T-helper 2 cell (primary cell): ENCODE measurements around the gene PRDM15.

ENCODE experiments used
- DNase-seq, 5 experiments: peaks; one replicate each; pipeline versions ENCODE4 v3.0.0 to v3.0.0-alpha.2; 2012 to 2022
- total RNA-seq, 2 donors: gene quantifications; one replicate each; lab custom pipeline; 2026; lab: John Stamatoyannopoulos, UW

The PRDM15 gene, protein sequence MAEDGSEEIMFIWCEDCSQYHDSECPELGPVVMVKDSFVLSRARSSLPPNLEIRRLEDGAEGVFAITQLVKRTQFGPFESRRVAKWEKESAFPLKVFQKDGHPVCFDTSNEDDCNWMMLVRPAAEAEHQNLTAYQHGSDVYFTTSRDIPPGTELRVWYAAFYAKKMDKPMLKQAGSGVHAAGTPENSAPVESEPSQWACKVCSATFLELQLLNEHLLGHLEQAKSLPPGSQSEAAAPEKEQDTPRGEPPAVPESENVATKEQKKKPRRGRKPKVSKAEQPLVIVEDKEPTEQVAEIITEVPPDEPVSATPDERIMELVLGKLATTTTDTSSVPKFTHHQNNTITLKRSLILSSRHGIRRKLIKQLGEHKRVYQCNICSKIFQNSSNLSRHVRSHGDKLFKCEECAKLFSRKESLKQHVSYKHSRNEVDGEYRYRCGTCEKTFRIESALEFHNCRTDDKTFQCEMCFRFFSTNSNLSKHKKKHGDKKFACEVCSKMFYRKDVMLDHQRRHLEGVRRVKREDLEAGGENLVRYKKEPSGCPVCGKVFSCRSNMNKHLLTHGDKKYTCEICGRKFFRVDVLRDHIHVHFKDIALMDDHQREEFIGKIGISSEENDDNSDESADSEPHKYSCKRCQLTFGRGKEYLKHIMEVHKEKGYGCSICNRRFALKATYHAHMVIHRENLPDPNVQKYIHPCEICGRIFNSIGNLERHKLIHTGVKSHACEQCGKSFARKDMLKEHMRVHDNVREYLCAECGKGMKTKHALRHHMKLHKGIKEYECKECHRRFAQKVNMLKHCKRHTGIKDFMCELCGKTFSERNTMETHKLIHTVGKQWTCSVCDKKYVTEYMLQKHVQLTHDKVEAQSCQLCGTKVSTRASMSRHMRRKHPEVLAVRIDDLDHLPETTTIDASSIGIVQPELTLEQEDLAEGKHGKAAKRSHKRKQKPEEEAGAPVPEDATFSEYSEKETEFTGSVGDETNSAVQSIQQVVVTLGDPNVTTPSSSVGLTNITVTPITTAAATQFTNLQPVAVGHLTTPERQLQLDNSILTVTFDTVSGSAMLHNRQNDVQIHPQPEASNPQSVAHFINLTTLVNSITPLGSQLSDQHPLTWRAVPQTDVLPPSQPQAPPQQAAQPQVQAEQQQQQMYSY
- total RNA-seq = 20.6 to 32.7 reads per million in 2 donors

DNA sequence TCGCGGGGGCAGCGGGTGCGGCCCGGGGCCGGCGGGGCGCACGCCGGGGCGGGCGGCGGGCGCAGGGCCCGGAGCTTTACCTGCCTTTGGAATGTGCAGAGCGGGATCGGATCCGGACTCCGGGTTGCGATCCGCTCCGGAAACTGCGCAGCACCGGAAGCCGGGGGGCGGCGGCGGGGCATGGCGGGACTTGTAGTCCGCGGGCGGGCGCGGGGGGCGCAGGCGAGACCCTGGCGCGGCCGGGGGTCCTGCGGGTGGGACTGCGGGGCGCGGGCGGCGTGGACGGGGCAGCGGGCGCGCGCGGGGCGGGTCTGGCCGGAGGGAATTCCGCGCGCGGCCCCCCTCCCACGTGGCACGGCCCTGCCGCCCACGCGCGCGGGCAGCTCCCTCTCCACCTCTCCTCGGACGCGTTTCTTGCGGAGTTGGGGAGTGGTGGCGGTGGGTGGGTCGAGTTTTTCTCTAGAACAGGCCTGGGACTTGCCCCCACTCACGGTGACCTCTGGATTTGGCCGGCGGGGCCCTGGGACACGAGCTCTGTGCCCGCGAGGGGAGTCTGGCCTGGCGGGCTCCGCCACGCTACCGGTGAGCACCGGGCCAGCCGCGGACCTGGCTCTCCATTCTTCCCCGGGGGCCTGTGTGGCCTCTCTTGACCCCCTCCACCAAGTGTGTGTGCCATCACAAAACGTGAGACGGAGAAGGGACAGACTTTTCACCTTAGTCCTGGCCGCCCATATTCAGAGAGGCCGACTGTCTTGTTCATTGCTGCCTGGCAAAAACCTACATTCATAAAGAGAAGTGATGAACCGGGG is at the start of gene PRDM15:
Gene PRDM15 (minus strand): TSS at position 155 of the 809 bp plus-strand sequence. CDS start 18,981 bp downstream, outside the sequence.
- DNase-seq = peak; percentile 59 to 88 (median 71)

DNA sequence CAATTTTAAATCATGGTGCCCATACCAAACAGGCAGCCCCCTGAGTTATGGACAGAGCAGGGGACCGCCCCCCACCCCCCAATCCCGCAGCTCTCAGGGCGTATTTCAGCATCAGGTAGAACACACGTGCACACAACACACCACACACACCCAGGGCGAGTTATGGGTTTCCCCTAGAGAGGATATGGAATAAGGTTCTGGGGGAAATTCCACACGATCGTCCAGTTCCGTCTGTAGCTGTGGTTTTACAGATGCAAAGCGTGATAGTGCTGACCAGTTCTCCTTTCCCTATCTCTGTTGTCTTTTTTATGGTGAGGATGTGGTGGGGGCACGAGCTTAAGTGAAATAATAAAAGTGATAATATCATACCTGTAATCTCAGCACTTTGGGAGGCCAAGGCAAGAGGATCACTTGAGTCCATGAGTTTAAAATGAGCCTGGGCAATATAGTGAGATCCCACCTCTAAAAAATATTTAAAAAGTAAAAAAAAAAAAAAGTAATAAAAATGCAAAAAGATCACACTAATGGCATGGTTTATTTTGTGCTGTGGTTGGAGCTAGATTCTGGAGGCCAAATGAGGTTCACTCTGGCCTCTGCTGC is 49.6 kb upstream of the PRDM15 start:
- no peak for DNase-seq

DNA sequence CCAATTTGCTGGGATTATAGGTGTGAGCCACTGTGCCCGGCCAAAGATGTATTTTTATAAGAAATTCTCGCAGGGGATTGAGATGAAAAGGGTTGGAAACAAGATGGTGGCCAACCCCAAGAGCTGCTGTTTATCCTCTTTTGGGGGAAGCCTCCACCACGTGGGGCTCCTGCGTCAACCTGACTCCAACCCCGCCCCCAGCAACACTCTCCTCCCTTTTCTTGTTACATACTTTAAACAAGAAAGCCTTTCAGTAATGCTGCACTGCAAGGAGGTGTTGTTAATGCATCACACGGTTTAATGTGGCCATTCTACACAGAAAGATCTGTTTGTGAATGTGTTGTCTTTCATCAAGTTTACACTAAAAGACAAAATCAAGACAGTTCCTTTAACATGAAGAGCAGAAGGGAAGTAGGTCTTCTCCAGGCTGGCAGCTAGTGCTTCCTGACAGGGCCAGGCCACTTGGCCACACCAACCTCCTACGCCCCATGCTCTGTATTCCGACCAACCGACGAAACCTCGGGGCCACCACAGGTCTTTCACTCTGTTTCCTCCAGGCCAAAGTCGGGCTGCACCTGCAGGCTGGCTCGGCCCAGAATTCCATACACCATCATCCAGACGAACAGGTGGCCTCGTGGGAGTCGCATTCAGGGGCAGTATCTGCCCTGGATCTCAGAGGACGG is 48.7 kb upstream of the PRDM15 start:
- peak in 1 of 5 experiments; percentile 26 for DNase-seq

DNA sequence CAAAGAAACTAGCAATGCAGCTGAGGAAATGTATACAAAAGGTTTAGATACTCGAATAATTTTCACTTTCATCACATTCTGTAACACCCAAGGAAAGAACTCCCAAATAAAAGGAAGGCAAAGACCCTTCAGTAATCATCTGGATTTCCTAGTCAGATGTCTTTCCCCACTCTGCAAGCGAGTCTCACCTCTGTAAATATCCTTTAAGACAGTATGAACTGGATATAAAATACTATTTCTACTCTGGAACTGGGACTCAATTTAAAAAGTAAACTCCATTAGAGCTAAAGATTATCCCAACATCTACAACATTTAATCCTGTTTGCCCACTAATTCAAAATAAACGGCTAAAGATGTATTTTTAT is 47.6 kb upstream of the PRDM15 start:
- DNase-seq = no peak

DNA sequence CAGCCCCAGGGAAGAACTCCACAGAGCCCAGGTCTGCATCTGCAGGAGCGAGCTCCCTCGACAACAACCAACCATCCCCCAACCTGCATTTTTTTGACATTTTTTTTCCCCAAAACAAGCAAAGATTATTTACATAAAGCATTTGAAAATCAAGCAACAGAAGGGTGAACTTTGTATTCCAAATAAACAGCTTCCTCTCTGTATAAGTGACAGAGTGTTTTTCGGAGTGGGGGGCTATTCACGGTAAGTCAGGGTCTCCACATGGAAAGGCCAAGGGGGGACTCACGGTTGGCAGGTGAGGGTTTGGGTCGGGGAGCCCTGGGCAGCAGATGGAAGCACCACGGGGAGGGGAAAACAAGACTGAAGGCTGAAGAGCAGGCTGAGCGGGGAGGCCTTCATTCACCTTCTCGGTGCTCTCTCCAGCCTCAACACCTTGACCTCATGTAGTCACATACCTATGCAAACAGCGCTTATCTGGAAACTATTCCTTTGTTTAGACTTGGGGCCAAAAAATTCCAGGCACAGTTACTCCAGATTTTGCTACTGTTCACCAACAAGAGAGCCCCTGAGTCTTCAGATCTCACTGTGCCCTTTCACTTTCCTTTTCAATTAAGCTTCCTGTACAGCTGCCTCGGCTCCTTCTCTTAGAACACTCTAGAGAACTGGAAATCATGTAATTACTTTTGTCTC is 47.1 kb upstream of the PRDM15 start:
- peak in 2 of 5 experiments; percentile 34 to 81 for DNase-seq

DNA sequence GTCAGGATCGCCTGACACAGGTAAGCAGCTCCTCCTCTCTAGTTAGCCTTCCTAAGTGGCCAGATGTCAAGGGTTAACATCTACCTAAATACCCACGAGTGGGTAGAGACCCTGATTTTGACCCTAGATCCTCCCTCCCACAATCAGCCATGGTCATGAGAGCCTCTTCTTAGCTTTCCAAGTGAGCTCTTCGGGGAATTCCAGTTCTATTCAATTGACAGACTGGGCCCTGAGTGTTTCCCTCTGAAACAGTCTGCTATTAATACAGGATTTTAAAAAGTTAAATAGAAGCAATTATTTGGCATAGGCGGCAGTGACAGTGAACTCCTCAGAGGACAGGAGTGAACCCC is 46.6 kb upstream of the PRDM15 start:
- no peak for DNase-seq

DNA sequence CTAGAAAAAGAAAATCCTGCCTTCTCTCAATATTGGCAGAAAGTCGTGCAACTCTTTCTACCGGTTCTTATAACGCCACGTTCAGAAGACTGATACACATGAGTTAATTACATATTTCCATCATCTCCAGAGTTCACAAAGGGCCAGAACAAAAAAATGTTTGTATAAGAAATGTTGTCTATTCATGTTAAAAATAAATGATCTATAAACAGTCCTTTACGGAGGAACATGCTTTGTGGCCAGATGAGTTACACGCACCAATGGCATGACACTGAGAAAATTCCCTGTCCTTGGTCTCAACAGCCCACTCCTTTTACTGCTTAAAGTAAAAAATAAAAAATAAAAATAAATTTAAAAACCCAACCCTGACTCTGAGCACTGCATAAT is 45.2 kb upstream of the PRDM15 start:
- DNase-seq = no peak

DNA sequence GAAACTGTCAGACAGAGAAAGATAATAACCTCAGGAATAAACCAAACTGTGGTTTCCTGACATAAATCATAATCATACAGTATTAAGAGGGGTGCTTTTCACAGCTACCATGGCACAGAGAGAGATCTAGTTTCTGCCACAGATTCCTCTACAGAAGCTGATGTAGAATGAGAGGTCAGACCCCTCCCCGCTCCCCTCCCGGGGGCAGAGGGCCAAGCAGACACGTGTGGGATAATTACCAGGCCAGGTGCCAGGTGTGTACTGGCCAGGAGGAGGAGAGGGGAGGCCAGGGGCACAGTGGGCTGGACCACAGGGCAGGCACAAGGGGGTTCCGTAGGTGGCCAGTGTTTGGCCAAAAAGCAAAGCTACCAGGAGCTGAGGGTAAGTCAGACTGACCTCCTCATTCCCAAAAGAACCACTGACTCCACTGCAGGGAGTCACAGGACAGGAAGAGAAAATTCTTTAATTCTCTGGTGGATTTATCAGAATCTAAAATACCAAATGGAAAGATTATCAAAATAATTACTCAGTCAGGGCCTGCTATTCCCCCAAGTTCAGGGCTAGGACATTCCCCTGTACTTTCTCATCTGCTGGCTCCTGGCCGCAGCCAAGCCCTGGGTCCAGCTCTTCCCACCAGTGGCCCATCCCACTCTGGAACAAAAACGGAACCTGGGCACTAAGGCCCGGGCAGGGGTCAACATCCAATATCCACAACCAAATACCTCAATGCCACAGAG is 44.7 kb upstream of the PRDM15 start:
- DNase-seq = peak in 1 of 5 experiments; percentile 60

DNA sequence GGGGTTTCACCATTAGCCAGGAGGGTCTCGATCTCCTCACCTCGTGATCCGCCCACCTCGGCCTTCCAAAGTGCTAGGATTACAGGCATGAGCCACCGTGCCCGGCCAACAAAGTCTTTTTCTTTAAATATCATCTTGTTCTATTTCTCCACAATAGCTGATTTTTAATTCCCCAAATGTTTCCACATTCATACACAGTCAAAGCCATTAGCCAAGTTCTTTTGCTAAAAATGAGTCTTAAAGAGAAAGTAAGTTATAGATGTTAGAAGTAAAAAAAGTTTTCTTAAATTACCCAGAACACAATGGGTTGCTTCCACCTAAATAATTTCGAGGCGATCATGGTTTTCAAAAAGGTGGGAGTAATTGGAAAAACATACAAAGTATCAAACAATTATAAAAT is 44.0 kb upstream of the PRDM15 start:
- no peak for DNase-seq

DNA sequence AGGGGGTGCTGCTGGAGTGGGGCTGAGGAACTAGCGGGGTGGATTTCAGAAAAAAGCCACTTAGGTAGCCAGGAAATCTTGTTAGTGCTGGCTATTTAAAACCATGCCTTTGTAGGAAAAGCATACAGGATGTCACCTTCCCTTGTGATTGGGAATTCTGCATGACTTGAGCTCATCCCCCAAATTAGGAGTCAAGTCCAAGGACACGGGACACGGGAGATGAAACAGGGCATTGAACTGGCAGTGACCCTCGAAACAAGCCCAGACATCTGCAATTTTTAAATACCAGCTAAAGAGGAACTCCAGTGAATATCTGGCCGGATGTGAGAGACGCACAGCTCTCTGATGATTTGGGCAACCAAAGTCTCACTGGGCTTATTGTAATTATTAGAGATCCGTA is 41.9 kb upstream of the PRDM15 start:
- DNase-seq = no peak

DNA sequence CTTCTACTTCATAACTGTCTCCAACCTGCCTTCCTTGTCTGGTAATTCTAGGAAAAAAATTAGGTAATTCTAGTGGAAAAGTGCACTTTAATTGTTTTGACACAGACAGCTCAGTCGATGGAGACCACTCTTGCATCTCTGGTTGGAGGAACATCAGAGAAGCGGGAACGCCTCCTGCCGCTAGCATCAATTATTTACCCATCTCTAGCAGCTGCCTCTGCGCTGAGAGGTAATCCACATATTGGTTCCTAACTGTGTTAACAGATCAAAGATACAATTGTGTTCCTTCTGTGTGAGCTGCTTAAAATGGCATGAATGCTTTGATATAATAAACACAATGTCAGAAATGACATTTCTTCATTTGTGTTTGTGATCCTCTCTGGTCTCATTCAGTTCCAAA is 41.3 kb upstream of the PRDM15 start:
- DNase-seq = no peak

DNA sequence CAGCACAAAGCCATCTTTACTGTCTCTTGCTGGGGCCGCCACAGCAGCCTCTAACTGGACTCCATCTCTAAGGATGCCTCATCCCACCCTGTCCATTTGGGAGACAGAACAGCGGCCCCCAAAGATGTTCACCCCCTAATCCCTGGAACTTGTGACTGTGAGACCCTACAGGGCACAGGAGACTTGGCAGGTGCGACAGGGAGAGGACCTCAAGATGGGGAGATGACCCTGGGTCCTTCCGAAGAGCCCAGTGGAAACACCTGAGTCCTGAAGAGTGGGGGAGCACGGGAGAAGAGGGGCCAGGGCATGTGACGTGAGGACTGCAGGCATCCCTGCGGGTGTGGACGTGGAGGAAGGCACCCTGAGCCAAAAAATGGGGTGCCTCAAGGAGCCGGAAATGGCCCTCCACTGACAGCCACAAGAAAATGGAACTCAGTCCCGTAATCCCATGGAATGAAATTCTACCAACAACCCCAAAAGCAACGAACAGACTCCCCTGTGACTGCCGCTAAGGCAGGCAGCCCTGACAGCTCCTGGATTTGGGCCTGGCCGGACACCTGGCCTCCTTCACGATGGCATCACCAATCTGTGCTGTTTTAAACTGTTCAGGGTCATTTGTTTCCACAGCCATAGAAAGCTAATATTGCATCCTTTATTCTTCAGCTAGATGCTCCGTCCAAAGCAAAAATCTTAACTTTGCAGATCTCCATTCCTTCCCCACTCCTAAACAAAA is 40.7 kb upstream of the PRDM15 start:
- no peak for DNase-seq

DNA sequence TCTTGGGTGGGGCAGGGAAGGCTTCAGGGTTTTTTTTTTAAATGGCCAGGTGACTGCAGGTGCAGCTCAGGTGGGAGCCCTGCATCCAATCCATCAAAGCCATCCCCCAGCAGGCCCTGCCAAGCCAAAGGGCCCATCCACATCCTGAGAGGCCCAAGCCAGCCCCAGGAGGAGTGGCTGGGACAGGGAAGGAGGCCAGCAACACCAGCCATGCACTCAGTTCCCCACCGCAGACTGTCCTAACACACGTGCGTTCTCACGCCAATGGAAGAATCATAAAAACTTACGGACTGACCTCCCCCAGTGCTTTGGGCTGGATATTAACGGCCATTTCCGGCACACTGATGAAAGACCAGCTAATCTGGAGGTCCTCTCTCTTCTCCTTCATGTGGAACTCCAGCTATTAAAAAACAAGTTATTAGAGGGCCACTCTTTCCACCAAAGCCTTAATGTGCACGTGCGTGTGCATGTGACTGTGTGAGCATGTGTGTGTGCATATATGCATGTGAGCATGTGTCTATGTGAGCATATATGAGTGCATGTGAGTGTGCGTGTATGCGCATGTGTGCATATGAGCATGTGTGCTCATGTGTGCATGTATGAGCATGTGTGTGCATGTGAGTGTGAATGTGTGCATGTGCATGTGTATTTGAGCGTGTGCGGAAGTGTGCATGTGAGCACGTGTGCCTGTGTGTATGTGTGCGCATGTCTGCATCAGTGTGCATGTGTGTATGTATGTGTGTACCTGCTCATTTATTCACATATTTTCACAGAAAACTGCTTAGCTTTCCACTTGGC is 39.6 kb upstream of the PRDM15 start:
- DNase-seq = no peak

DNA sequence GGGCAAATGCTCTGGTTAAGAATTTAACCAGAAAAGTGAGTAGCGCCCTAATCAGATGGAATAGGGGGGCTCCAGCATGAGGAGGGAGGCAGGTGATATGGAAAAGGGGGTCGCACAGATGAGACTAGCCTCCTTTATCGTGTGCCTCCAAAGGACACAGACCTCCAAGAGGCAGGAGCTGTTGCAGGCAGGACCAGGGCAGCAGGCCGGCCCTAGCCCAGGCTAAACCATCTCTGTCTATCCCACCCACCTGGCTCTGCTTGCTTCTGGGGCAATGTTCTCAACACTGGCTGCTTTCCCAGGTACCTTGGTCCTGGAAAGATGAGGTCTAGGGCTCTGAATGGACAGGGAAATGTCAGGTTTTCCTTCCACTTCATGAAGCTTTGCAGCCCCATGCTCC is 38.4 kb upstream of the PRDM15 start:
- DNase-seq = no peak

DNA sequence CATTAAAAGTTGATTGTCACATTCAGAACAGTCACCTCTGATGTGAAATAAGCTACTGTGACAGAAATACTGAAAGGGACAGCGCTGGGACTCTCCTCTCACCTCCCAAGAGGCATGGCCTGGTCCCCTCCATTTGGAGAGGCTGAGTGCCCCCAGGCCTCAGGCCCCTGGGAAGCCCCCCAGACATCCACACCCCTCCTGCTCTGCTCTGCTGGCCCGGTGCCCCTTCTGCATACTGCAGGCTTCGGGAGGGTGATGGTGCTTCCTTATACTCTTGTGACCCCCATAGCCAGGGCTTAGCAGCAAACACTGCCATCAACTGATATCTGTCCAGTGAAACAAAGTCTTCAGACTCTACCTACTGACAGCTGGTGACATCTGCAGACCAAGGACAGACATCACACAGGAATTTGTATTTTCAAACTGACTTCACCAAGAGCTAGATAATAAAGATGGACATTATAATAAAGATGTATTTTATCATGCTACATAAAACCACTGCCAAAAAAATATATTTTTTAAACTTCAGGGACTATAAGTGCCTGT is 37.8 kb upstream of the PRDM15 start:
- no peak for DNase-seq

DNA sequence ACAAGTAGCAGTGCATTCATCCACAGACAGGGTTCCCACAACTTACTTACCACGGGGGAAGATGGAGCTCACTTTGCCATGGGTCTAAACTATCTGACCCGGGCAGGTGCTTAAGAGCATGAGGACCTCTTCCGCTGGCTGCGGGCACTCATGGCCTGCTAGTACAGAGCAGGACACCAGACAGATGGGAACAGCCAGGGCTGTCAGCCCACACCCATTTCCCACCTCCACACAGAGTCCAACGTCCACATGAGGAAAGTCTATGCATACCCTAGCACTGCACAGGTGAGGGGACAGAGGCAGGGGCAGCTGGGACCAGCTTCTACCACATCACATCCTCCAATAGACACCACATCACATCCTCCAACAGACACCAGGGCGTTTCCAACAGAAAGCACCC is 35.8 kb upstream of the PRDM15 start:
- DNase-seq = no peak

DNA sequence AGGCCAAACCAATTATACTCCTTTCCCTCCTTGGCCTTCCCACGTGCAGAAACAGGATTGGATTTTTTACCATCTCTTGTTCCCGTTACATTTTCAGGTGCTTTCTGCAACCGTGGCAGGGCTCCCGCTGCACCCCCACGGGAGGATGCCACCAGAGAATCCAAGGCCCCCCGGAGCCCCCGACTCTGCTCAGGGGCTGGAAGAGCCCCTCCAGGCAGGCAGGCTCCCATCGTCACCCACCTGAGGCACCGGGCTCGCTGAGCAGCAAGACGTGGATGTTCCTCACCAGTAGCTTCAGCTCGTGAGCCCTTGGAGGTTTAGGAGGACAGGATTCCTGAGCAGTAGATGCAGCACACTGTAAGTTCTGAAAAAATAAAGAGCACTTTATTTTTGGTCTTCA is 35.2 kb upstream of the PRDM15 start:
- DNase-seq = no peak

DNA sequence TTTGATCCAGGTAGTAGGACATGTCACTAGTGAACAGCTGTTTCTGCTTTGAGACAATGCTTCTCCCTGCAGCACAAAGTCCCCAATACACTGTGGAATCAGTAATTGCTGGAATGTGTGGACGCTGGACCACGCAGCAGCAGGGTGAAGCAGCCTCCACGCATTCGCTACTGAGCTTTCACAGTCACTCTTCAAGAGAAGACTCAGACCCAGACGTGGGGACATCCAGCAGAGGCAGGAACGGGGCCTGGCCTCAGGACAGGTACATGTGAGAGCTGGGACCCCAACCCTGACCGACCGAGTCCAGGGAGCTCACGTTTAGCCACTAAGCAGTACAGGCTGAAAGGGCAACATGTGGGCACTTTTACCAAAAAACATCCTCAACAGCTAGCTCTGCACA is 34.1 kb upstream of the PRDM15 start:
- no peak for DNase-seq
